HCT116 (cell line): ENCODE results near the gene CST8.

Source experiments
- EZH2 ChIP-seq: fragments of 200-600 bp; sonication (generic); IDR thresholded peaks from 2 replicates; pipeline ENCODE4 v1.6.1; 2017; ENCODE audit warnings: antibody characterized with exemption, mixed run types
- POLR2A ChIP-seq: IDR thresholded peaks from 2 replicates; pipeline ENCODE4 v1.7.0; 2011; ENCODE audit warnings: borderline replicate concordance; ENCODE audit not compliant: insufficient read depth, insufficient read length; ENCODE audit errors: extremely low read depth
- POLR2AphosphoS5 ChIP-seq: IDR thresholded peaks from 2 replicates; pipeline ENCODE4 v1.6.1; 2011; ENCODE audit warnings: mild to moderate bottlenecking, low read depth, low read length, moderate library complexity
- SP1 ChIP-seq: IDR thresholded peaks from 2 replicates; pipeline ENCODE4 v1.6.1; 2012; ENCODE audit warnings: low read depth
- ZNF274 ChIP-seq: fragments of 200-500 bp; sonication (Bioruptor generic); IDR thresholded peaks from 2 replicates; pipeline ENCODE4 v1.6.1; 2014; ENCODE audit warnings: mild to moderate bottlenecking, low read depth, low read length, inconsistent platforms
- TF ChIP-seq, protein P1 (sequence below), 3 experiments: fragments of 200-600 bp in 1 of 3; sonication (generic) in 1 of 3; IDR thresholded peaks in 2 of 3; conservative IDR thresholded peaks in 1 of 3; 2 replicates each; pipeline ENCODE4 v1.5.1; 2012 to 2017; ENCODE audit warnings: low read depth in 2 of 3, low read length in 2 of 3, antibody characterized with exemption in 1 of 3, borderline replicate concordance in 1 of 3, control low read depth in 1 of 3, mild to moderate bottlenecking in 1 of 3, mixed read lengths in 1 of 3, mixed run types in 1 of 3, moderate library complexity in 1 of 3; ENCODE audit not compliant: insufficient read depth in 1 of 3
- TF ChIP-seq, protein P2 (sequence below): IDR thresholded peaks from 2 replicates; pipeline ENCODE4 v1.6.1; 2012
- TF ChIP-seq, protein P3 (sequence below): IDR thresholded peaks from 2 replicates; pipeline ENCODE4 v1.6.1; 2012; ENCODE audit warnings: low read depth

DNA sequence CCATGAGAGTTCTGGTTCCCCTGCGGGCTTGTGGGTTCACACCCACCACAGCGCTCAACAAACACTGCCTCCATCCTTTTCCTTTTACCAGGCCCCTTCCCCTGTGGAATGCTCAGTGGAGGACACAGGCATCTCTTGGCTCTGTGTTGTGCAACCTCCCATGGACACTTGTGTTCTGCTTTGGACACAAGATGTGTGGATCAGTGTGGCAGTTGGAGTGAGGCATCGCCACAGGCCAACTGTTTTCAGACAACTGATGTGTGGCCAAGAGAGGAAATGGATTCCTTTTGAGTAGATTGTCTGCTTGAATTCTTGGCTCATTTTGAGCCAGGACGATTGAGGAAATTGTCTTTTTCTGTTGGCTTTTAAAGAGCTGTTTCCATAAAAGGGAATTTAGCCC is 26.8 kb downstream of the CST8 start:
- TF ChIP-seq, protein P1, sequence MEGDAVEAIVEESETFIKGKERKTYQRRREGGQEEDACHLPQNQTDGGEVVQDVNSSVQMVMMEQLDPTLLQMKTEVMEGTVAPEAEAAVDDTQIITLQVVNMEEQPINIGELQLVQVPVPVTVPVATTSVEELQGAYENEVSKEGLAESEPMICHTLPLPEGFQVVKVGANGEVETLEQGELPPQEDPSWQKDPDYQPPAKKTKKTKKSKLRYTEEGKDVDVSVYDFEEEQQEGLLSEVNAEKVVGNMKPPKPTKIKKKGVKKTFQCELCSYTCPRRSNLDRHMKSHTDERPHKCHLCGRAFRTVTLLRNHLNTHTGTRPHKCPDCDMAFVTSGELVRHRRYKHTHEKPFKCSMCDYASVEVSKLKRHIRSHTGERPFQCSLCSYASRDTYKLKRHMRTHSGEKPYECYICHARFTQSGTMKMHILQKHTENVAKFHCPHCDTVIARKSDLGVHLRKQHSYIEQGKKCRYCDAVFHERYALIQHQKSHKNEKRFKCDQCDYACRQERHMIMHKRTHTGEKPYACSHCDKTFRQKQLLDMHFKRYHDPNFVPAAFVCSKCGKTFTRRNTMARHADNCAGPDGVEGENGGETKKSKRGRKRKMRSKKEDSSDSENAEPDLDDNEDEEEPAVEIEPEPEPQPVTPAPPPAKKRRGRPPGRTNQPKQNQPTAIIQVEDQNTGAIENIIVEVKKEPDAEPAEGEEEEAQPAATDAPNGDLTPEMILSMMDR (IDR thresholded peaks at IDR 0.05 in 2 of 3, conservative IDR thresholded peaks at IDR 0.05 in 1 of 3; ENCODE audit: borderline replicate concordance in 1 of 3, insufficient read depth in 1 of 3, low read depth in 2 of 3, low read length in 2 of 3) = no peak
- TF ChIP-seq, protein P2, sequence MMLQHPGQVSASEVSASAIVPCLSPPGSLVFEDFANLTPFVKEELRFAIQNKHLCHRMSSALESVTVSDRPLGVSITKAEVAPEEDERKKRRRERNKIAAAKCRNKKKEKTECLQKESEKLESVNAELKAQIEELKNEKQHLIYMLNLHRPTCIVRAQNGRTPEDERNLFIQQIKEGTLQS = no peak
- TF ChIP-seq, protein P3, sequence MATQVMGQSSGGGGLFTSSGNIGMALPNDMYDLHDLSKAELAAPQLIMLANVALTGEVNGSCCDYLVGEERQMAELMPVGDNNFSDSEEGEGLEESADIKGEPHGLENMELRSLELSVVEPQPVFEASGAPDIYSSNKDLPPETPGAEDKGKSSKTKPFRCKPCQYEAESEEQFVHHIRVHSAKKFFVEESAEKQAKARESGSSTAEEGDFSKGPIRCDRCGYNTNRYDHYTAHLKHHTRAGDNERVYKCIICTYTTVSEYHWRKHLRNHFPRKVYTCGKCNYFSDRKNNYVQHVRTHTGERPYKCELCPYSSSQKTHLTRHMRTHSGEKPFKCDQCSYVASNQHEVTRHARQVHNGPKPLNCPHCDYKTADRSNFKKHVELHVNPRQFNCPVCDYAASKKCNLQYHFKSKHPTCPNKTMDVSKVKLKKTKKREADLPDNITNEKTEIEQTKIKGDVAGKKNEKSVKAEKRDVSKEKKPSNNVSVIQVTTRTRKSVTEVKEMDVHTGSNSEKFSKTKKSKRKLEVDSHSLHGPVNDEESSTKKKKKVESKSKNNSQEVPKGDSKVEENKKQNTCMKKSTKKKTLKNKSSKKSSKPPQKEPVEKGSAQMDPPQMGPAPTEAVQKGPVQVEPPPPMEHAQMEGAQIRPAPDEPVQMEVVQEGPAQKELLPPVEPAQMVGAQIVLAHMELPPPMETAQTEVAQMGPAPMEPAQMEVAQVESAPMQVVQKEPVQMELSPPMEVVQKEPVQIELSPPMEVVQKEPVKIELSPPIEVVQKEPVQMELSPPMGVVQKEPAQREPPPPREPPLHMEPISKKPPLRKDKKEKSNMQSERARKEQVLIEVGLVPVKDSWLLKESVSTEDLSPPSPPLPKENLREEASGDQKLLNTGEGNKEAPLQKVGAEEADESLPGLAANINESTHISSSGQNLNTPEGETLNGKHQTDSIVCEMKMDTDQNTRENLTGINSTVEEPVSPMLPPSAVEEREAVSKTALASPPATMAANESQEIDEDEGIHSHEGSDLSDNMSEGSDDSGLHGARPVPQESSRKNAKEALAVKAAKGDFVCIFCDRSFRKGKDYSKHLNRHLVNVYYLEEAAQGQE = no peak
- TF ChIP-seq POLR2AphosphoS5 (no peak), SP1 (no peak), EZH2 (no peak), POLR2A (no peak), ZNF274 (no peak)
